ENCODE results near the gene ASCC2.

ASCC2 gene

DNA sequence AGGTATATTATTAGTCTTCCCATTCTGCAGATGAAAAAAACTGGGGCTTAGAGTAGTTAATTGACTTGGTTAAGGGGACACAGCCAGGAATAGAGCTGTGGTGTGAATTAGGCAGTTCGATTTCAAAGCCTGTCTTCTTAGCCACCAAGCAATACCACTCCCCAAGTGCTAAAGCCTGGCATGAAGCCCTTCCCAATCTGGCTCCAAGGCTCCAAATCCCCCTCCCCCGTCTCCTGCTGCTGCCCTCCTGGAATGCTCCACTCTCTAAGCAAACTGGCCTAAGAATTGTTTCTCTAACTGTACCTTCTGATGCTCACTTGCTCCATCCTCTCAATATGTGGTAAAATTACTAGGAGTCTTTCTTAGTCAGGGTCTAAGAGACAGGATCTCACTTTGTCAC is 18.6 kb downstream of the ASCC2 start:
- Mint-ChIP-seq H3K9me3 (no peaks in the 10 kb centered on the region), H3K4me3 (no peak overlapping the region), H3K27me3 (no peaks in the 10 kb centered on the region), H3K27ac (no peak overlapping the region), H3K4me1 (no peaks in the 10 kb centered on the region), H3K36me3 (peaks cover 41% of the 10 kb centered on the region)
- no peak for DNase-seq (ENCODE audit: low spot score in 2 of 2)
- no peak for ATAC-seq (ENCODE audit: low read depth)

DNA sequence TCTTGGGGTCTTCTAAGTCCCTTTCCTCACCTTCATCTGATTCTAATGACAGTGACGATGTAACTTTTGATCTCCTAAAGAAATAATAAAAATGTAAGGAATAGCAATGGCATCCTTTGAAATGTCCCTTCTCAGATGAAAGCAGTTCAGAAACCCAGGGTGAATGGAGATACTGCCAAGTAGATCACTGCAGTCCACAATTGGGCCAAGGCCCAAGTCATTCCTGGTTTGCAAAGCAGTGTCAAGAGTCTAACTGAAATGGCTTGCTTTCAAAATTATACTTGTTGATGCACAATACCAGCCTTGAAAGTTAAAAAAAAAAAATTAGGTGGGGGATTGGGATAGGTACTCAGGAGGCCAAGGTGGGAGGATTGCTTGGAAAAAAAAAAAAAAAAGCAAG is 20.4 kb downstream of the ASCC2 start:
- no peaks in the 10 kb centered on the region for H3K4me1 Mint-ChIP-seq
- H3K27me3 Mint-ChIP-seq = no peaks in the 10 kb centered on the region
- H3K9me3 Mint-ChIP-seq = no peaks in the 10 kb centered on the region
- ATAC-seq (ENCODE audit: low read depth) = no peak
- H3K4me3 Mint-ChIP-seq = no peak overlapping the region
- peaks cover 37% of the 10 kb centered on the region for H3K36me3 Mint-ChIP-seq
- DNase-seq (ENCODE audit: low spot score in 2 of 2) = no peak
- H3K27ac Mint-ChIP-seq = no peak overlapping the region

DNA sequence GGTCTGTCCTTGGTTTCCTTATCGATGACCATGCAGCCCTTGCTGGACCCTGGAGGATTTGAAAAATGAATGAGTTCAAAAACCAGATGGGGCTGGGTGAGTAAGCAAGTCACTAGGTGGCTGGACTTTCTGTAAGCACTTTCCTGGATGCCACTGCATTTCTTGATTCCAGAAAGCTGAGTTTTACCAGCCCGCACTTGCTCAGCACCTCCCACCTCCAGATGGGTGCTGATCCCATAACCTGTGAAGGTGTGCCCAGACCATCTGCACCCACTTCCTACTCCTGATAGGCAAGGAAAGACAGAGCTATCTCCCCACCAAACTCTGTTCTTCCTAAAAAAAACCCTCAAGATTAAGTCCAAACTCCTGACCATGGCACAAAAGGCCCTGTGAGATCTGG is 21.1 kb downstream of the ASCC2 start:
- Mint-ChIP-seq H3K36me3 (peaks cover 39% of the 10 kb centered on the region), H3K27ac (no peak overlapping the region), H3K27me3 (no peaks in the 10 kb centered on the region), H3K4me3 (no peak overlapping the region), H3K9me3 (no peaks in the 10 kb centered on the region), H3K4me1 (no peaks in the 10 kb centered on the region)
- ATAC-seq (ENCODE audit: low read depth) = no peak
- no peak for DNase-seq (ENCODE audit: low spot score in 2 of 2)

DNA sequence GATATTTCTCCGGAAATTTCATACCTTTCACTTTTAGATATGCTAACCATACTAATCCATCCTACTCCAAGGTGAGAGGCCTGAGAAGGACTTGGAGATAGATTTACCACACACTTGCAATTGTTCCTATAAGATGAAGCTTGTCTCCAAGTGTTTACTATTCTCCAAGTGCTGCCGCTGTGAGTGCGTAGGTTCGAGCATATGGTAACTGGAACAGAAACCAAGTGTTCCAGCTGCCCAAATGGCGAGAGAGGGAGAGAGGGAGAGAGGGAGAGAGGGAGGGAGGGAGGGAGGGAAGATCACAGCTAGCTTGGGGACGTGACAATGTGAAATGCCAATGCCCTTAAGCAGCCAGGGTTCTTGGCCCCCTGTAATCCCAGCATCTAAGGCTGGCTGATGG is 21.5 kb downstream of the ASCC2 start:
- no peak for DNase-seq (ENCODE audit: low spot score in 2 of 2)

DNA sequence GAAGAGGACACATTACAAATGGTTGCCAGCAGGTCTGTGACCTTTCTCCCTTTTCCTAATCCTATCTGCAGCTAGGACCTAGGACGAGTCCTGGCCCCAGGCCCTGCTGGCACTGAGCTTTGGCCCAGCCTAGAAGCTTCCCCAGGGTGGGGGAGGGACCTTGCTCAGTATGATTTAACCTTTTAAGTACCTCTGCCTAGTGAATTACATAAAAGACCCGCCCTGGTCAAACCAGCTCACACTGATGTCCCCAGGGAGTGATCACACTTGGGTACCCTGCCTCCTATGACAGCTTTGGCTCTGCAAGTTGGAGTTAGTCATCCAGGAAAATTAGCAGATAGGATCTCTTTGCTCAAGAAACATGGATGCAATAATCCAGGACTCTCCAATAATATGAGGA is 21.9 kb downstream of the ASCC2 start:
- H3K36me3 Mint-ChIP-seq = peaks cover 45% of the 10 kb centered on the region

More for the DNA sequence above, 21.5 kb downstream of the ASCC2 start:
- H3K4me1 Mint-ChIP-seq = no peaks in the 10 kb centered on the region
- peaks cover 42% of the 10 kb centered on the region for H3K36me3 Mint-ChIP-seq
- H3K9me3 Mint-ChIP-seq = no peaks in the 10 kb centered on the region
- no peaks in the 10 kb centered on the region for H3K27me3 Mint-ChIP-seq
- no peak overlapping the region for H3K4me3 Mint-ChIP-seq
- no peak for ATAC-seq (ENCODE audit: low read depth)
- no peak overlapping the region for H3K27ac Mint-ChIP-seq

DNA sequence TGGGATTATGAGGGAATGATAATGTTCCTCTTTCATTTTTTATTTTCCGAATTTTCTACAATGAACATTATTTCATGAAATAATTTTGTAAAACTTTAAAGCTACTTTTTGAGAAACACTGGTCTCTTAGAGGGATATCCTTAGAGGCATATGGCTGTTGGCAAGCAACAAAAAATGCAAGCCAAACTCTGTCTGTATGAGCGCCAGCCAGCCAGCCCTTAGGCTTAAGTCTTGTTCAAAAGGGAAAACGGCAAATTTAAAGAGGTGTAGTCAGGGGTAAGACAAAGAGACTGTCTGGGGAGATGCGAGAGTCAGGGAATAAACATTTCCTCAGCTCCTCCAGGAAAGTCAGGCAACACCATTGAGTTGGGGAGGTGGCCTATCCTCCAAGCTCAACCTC is 22.5 kb downstream of the ASCC2 start:
- no peaks in the 10 kb centered on the region for H3K4me1 Mint-ChIP-seq
- no peaks in the 10 kb centered on the region for H3K27me3 Mint-ChIP-seq
- no peak overlapping the region for H3K4me3 Mint-ChIP-seq
- ATAC-seq (ENCODE audit: low read depth) = no peak
- DNase-seq (ENCODE audit: low spot score in 2 of 2) = no peak
- H3K27ac Mint-ChIP-seq = no peak overlapping the region
- no peaks in the 10 kb centered on the region for H3K9me3 Mint-ChIP-seq
- H3K36me3 Mint-ChIP-seq = peaks cover 45% of the 10 kb centered on the region

More for the DNA sequence above, 21.9 kb downstream of the ASCC2 start:
- ATAC-seq (ENCODE audit: low read depth) = no peak
- no peak for DNase-seq (ENCODE audit: low spot score in 2 of 2)
- Mint-ChIP-seq H3K4me1 (no peaks in the 10 kb centered on the region), H3K4me3 (no peak overlapping the region), H3K9me3 (no peaks in the 10 kb centered on the region), H3K27ac (no peak overlapping the region), H3K27me3 (no peaks in the 10 kb centered on the region)

DNA sequence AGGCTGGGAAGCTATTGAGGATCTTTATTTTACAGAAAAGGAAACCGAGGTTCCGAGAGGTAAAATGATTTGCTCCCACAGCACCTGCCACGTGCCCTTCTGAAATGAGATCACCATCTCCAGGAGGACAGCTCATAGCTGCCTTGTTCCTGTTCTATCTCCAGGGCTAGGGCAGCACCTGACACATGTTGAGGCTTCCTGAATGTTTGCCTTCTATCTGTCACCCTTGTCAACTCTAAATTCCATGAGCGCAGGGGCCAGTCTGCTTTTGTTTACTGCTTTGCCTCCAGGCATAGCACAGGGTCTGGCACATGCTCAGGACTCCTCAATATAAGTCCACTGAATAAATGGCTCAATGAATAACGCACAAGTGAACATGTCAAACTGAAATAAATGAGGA is 24.1 kb downstream of the ASCC2 start:
- Mint-ChIP-seq H3K9me3 (no peaks in the 10 kb centered on the region), H3K36me3 (peaks cover 47% of the 10 kb centered on the region), H3K4me1 (no peaks in the 10 kb centered on the region), H3K27me3 (no peaks in the 10 kb centered on the region), H3K4me3 (no peak overlapping the region), H3K27ac (no peak overlapping the region)
- no peak for ATAC-seq (ENCODE audit: low read depth)
- DNase-seq (ENCODE audit: low spot score in 2 of 2) = no peak

DNA sequence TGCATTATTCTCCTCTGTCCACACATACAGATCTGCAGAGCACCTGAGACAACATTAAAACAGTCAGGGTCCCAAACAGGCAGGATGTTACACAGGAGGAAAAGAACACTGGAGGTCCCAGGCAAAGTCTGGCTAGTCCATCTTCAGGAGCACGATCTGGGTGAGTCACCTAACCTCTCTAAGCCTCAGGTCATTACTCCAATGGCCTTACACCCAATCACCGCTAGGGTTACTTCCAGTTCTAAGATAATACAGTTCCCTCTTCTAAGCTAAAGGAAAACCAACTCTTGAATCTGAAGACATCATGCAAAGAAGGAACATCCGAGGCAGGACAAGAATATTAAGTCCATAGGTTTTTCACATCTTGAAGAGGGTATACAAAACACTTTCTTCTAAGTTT is 24.5 kb downstream of the ASCC2 start:
- Mint-ChIP-seq H3K4me3 (no peak overlapping the region), H3K4me1 (no peaks in the 10 kb centered on the region), H3K27ac (no peak overlapping the region), H3K27me3 (no peaks in the 10 kb centered on the region), H3K36me3 (peaks cover 44% of the 10 kb centered on the region), H3K9me3 (no peaks in the 10 kb centered on the region)
- ATAC-seq (ENCODE audit: low read depth) = no peak
- DNase-seq (ENCODE audit: low spot score in 2 of 2) = no peak

DNA sequence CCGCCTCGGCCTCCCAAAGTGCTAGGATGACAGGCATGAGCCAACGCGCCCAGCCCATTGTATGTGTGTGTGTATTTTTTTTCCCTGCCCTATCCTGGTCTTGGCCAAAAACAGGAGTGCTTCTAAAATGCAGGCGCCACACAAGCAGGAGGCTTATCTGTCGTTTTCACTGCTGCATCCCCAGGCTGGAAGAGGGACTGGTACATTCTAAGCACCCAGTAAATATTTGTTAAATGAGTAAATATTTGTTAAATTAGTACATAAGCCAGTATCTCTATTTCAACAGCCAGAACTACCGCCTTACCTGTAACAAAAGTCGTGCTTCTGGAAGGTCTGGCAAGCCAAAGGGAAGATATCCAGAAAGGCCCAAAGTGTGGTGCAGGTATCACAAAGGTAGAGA is 24.9 kb downstream of the ASCC2 start:
- Mint-ChIP-seq H3K9me3 (no peaks in the 10 kb centered on the region), H3K27me3 (no peaks in the 10 kb centered on the region), H3K4me1 (no peaks in the 10 kb centered on the region), H3K27ac (no peak overlapping the region), H3K36me3 (peaks cover 44% of the 10 kb centered on the region), H3K4me3 (no peak overlapping the region)
- ATAC-seq (ENCODE audit: low read depth) (no peak), DNase-seq (ENCODE audit: low spot score in 2 of 2) (no peak)

DNA sequence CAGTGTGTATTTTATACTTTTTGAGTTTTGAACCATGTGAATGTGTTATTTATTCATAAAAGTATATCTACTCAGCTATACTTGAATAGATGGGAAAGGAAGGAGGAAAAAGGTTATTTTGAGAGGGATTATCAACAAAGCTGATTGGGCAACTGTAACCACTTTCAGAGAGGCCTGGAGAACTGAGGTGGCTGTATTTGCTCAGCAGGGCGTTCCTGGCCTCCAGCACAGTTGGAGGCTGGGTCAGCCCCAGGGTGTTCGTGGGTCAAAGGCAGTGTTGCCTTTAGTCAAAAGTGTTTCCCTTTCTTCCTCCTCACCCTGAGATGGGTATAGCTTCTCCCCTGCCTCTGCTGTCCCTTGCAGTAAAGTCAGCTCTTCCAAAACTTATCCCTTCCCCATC is 26.7 kb downstream of the ASCC2 start:
- Mint-ChIP-seq H3K36me3 (peaks cover 42% of the 10 kb centered on the region), H3K9me3 (no peaks in the 10 kb centered on the region), H3K4me1 (no peaks in the 10 kb centered on the region), H3K27ac (no peak overlapping the region), H3K27me3 (no peaks in the 10 kb centered on the region), H3K4me3 (no peak overlapping the region)
- DNase-seq (ENCODE audit: low spot score in 2 of 2) (no peak), ATAC-seq (ENCODE audit: low read depth) (no peak)

DNA sequence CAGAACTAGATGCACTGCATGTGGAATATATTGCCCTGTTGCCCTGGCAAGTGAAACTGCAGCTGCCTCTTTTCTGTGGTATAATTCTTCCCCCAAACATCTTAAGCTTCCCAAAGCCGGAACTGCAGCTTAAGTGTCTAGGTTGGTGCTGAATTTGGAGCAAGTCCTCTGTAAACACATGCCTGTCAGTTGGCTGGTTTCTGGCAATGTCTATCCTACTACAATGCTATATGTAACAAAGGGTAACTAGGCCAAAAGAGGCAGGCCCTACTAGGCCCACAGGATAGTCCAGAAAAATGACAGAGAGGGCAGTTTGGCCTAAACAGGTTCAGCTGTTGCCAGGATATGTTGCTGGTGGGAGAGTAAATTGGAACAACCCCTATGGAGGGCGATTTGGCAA is 27.9 kb downstream of the ASCC2 start:
- H3K27ac Mint-ChIP-seq = no peak overlapping the region
- ATAC-seq (ENCODE audit: low read depth) = no peak

DNA sequence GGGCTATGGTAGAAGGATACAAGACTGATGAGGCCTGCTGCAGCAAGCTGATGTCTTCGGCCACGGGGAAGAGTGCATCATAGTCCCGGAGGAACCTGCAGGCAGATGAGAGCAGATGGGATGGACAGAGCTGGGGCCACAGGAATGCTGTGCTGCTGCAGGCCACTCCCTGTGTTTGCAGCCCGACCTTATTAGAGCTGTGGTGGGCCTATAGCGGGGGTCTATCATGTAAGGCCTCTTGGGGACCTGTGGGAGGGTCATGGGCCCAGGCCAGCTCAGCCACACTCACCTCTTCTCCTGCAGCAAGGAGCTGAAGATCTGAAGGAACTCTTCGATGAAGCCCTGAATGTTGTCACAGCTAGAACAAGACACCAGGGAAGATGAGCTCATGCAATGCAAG is 31.9 kb downstream of the ASCC2 start:
- H3K27ac Mint-ChIP-seq = no peak overlapping the region
- no peak for ATAC-seq (ENCODE audit: low read depth)
- no peaks in the 10 kb centered on the region for H3K4me1 Mint-ChIP-seq
- H3K36me3 Mint-ChIP-seq = peaks cover 39% of the 10 kb centered on the region
- no peaks in the 10 kb centered on the region for H3K27me3 Mint-ChIP-seq
- DNase-seq (ENCODE audit: low spot score in 2 of 2) = no peak
- no peak overlapping the region for H3K4me3 Mint-ChIP-seq
- no peaks in the 10 kb centered on the region for H3K9me3 Mint-ChIP-seq

More for the DNA sequence above, 27.9 kb downstream of the ASCC2 start:
- H3K4me3 Mint-ChIP-seq = no peak overlapping the region
- H3K36me3 Mint-ChIP-seq = peaks cover 46% of the 10 kb centered on the region
- H3K4me1 Mint-ChIP-seq = no peaks in the 10 kb centered on the region
- no peak for DNase-seq (ENCODE audit: low spot score in 2 of 2)
- no peaks in the 10 kb centered on the region for H3K27me3 Mint-ChIP-seq
- H3K9me3 Mint-ChIP-seq = no peaks in the 10 kb centered on the region

DNA sequence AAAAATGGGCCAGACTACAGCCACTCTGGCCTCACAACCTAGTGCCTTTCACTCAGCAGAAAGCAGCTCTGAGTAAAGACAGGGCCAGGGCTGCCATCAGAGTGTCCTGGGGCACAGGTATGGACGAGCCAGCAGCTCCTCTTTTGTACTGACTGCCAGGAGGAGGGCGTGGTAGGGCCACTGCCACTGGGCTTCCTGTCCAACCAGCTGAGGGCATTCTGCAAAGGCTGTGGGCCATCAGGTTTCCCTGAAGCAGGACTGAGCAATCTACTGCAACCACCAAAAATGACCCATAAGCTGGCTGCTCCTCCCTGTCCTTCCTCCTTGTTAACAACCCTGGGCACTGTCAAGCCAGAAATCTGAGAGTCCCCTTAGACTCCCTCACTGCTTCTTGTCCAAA is 33.1 kb downstream of the ASCC2 start:
- no peak for ATAC-seq (ENCODE audit: low read depth)
- Mint-ChIP-seq H3K27ac (no peak overlapping the region), H3K9me3 (no peaks in the 10 kb centered on the region), H3K36me3 (peaks cover 44% of the 10 kb centered on the region), H3K4me1 (no peaks in the 10 kb centered on the region), H3K27me3 (no peaks in the 10 kb centered on the region), H3K4me3 (no peak overlapping the region)
- DNase-seq (ENCODE audit: low spot score in 2 of 2) = no peak

DNA sequence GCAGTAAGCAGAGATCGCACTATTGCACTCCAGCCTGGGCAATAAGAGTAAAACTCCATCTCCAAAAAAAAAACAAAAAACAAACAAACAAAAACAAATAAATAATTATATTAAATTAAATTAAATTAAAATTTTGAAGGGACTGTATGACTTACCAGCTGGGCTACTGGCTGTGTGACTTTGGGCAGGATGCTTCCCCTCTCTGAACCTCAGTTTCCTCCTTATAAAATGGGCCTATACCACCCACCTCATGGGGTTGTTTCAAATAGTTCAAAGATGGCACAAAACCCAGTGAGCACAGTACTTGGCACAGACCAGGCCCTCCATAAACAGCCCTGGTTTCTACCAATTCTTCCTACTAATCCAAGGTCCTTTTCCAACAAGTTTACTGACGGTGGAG is 34.9 kb downstream of the ASCC2 start:
- Mint-ChIP-seq H3K36me3 (peaks cover 41% of the 10 kb centered on the region), H3K4me1 (peaks cover 7% of the 10 kb centered on the region), H3K4me3 (no peak overlapping the region), H3K9me3 (no peaks in the 10 kb centered on the region), H3K27ac (no peak overlapping the region), H3K27me3 (no peaks in the 10 kb centered on the region)
- no peak for ATAC-seq (ENCODE audit: low read depth)
- no peak for DNase-seq (ENCODE audit: low spot score in 2 of 2)

DNA sequence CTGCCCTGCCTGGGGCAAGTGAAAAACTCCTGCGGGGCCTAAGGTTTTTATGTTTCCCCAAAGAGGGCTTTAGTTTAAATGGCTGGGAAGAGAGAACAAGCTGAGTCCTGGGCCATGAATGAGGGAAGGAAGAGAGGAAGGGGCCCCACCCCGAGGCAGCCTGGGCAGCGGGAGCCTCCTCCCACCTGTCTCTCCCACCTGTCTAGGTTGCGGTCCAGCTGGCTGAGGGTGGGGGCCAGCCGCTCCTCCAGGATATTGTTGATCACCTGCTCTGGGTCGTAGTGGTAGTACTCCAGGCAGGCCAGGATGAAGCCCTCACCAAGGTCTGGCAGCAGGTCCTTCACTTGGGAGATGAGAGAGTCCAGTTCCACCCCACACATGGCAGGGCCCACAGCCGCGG is 36.3 kb downstream of the ASCC2 start:
- H3K27ac Mint-ChIP-seq = no peak overlapping the region
- H3K9me3 Mint-ChIP-seq = no peaks in the 10 kb centered on the region
- H3K36me3 Mint-ChIP-seq = peaks cover 35% of the 10 kb centered on the region
- peaks cover 18% of the 10 kb centered on the region for H3K4me1 Mint-ChIP-seq
- H3K27me3 Mint-ChIP-seq = no peaks in the 10 kb centered on the region
- no peak overlapping the region for H3K4me3 Mint-ChIP-seq
- ATAC-seq (ENCODE audit: low read depth) = no peak
- no peak for DNase-seq (ENCODE audit: low spot score in 2 of 2)

DNA sequence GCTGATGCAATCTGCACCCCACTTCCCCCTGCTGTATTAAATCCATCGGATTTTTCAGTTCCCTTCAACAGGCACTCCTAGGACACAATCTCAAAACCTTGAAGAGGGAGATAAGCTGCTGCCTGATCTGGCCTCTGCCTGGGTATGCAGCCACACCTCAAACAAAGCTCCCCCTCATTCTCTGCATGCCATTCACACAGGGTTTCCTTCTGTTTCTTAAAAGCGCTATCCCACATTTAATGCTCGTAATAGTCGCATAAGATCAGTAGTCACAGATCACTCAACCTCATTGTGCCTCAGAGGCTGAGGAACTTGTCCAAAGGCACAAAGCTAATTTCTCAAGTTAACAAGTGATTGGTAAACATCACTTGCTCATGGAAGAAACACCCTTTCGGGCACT is 36.9 kb downstream of the ASCC2 start:
- H3K27ac Mint-ChIP-seq = no peak overlapping the region
- no peaks in the 10 kb centered on the region for H3K9me3 Mint-ChIP-seq
- no peak for DNase-seq (ENCODE audit: low spot score in 2 of 2)
- ATAC-seq (ENCODE audit: low read depth) = no peak
- H3K36me3 Mint-ChIP-seq = peaks cover 37% of the 10 kb centered on the region
- H3K4me1 Mint-ChIP-seq = peaks cover 18% of the 10 kb centered on the region
- H3K27me3 Mint-ChIP-seq = no peaks in the 10 kb centered on the region
- H3K4me3 Mint-ChIP-seq = no peak overlapping the region

Measured in memory B cell (primary cell).